DND-41 (cell line): ENCODE data around the gene LYRM9.

Source experiments
- EZH2 ChIP-seq: IDR thresholded peaks from 3 replicates; pipeline ENCODE4 v1.6.1; 2012; ENCODE audit warnings: borderline replicate concordance, low read depth, mild to moderate bottlenecking, moderate library complexity, low read length, inconsistent platforms; ENCODE audit not compliant: severe bottlenecking
- TF ChIP-seq, protein P1 (sequence below): IDR thresholded peaks from 2 replicates; pipeline ENCODE4 v1.5.1; 2012; ENCODE audit warnings: borderline replicate concordance, low read length, moderate library complexity, mild to moderate bottlenecking; ENCODE audit not compliant: poor library complexity, severe bottlenecking; ENCODE audit errors: extremely low read depth

DNA sequence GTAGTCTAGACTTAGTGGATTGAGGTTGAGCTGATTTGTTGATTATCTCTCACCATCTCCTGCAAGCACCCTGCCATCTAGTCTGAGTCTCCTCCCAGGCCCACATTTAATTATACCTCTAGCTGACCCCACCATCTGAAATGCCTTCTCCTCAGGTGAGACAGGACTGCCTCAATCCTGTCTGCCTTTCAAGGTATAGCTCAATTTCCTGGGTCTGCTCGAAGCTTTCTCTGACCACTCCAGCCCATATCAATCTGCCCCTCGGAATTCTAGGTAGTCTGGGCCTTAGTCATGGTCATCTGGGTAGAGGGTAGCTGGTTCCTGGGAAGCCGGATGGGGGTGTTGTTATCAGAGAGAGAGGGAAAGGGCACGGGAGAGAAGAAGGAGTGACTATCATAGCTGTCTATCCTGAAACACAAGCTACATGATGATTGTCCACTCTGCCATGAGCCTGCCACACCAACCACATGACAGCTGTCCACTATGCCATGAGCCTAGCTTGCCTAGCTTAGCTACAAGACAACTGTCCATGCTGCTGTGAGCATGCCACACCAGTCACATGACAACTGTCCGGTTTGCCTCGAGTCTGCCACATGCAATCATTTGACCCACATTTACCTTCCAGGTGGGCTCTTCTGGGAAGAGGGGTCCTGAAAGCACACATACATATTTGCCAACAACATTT is 34.4 kb downstream of the LYRM9 start:
- no peak for TF ChIP-seq EZH2
- TF ChIP-seq, protein P1, sequence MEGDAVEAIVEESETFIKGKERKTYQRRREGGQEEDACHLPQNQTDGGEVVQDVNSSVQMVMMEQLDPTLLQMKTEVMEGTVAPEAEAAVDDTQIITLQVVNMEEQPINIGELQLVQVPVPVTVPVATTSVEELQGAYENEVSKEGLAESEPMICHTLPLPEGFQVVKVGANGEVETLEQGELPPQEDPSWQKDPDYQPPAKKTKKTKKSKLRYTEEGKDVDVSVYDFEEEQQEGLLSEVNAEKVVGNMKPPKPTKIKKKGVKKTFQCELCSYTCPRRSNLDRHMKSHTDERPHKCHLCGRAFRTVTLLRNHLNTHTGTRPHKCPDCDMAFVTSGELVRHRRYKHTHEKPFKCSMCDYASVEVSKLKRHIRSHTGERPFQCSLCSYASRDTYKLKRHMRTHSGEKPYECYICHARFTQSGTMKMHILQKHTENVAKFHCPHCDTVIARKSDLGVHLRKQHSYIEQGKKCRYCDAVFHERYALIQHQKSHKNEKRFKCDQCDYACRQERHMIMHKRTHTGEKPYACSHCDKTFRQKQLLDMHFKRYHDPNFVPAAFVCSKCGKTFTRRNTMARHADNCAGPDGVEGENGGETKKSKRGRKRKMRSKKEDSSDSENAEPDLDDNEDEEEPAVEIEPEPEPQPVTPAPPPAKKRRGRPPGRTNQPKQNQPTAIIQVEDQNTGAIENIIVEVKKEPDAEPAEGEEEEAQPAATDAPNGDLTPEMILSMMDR: no peak
